Measurements from ENCODE around the gene SMCO1. TPM values are rescaled to one million over a fixed set of nuclear protein-coding genes. Genes with fewer than 3 reads are reported as not detected.
A peak's percentile ranks its signal among the peaks of the same experiment; 100 is the strongest.

Gene SMCO1
- total and polyA plus RNA-seq, 2 experiments from 2014 or later, result not detected

DNA sequence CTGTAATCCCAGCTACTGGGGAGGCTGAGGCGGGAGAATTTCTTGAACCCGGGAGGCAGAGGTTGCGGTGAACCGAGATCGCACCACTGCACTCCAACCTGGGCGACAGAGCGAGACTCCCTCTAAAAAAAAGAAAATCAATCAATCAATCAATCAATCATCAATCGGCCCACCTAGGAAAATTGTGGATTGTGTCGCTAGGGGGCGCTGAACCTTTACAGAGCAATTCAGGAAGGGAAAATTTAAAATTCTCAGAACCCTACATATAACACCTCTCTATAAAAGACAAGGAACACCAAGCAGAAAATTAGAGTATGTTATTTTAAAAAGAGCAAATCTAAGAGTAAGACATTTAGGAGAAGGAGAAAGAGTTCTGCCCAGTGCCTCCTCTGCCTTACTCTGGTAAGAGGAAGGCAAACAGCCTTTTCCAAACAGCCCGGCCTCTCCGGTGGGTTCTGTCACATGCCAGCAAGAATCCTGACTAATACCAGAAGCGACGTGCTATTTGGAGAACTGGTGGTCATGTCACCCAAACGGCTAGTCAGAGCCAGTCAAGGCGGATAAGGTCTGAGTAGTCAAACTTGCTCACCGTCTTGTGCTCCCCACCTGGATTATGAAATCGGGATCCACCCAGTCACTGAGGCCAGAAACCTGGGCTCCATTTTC lies 22.3 kb upstream of the SMCO1 start:
- TF ChIP-seq, protein P1, sequence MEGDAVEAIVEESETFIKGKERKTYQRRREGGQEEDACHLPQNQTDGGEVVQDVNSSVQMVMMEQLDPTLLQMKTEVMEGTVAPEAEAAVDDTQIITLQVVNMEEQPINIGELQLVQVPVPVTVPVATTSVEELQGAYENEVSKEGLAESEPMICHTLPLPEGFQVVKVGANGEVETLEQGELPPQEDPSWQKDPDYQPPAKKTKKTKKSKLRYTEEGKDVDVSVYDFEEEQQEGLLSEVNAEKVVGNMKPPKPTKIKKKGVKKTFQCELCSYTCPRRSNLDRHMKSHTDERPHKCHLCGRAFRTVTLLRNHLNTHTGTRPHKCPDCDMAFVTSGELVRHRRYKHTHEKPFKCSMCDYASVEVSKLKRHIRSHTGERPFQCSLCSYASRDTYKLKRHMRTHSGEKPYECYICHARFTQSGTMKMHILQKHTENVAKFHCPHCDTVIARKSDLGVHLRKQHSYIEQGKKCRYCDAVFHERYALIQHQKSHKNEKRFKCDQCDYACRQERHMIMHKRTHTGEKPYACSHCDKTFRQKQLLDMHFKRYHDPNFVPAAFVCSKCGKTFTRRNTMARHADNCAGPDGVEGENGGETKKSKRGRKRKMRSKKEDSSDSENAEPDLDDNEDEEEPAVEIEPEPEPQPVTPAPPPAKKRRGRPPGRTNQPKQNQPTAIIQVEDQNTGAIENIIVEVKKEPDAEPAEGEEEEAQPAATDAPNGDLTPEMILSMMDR (IDR thresholded peaks at IDR 0.05; ENCODE audit: poor library complexity), result peak; percentile 47
- TF ChIP-seq EZH2phosphoT487 (IDR thresholded peaks at IDR 0.05; ENCODE audit: low read depth, severe bottlenecking, unreplicated experiment), result no peak
- DNase-seq (ENCODE audit: low spot score), result no peak
- Histone ChIP-seq H2AFZ (no peak overlapping the region), H3K4me2 (no peak overlapping the region), H3K27ac (no peak overlapping the region), H3K27me3 (no peaks in the 10 kb centered on the region), H4K20me1 (ENCODE audit: insufficient read depth, poor library complexity, severe bottlenecking) (no peaks in the 10 kb centered on the region), H3K9me3 (ENCODE audit: low read depth) (no peaks in the 10 kb centered on the region), H3K9me2 (replicated peaks; ENCODE audit: insufficient read depth) (no peaks in the 10 kb centered on the region), H3K4me1 (ENCODE audit: insufficient read depth) (no peaks in the 10 kb centered on the region), H3K79me2 (no peaks in the 10 kb centered on the region), H3K36me3 (replicated peaks; ENCODE audit: insufficient read depth, low read depth) (no peaks in the 10 kb centered on the region), H3K4me3 (no peak overlapping the region)
- 57% methylated on average over 18 of the region's 18 CpGs for WGBS (ENCODE audit: low lambda C conversion rate, missing lambda C conversion rate)

DNA sequence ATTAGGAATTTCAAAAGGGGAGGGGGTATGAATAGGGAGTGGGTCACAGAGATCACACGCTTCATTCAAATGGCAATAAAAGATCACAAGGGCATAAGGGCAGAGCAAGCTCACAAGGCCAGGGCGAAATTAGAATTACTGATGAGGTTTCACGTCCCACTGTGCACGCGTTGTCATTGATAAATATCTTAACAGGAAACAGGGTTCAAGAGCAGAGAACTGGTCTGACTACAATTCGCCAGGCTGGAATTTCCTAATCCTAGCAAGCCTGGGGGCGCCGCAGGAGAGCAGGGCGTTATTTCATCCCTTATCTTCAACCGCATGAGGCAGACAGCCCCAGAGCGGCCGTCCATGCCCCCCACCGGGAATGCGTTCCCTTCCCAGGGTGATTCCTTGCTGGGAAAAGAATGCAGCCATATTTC lies 18.1 kb upstream of the SMCO1 start:
- H3K4me2 ChIP-seq, result no peak overlapping the region
- no peak for DNase-seq (ENCODE audit: low spot score)
- H3K4me3 ChIP-seq, result no peak overlapping the region
- no peaks in the 10 kb centered on the region for H3K9me3 ChIP-seq (ENCODE audit: low read depth)
- H3K27me3 ChIP-seq, result no peaks in the 10 kb centered on the region
- H3K79me2 ChIP-seq, result no peaks in the 10 kb centered on the region
- no peak for TF ChIP-seq EZH2phosphoT487 (IDR thresholded peaks at IDR 0.05; ENCODE audit: low read depth, severe bottlenecking, unreplicated experiment)
- no peak for TF ChIP-seq EZH2 (IDR thresholded peaks at IDR 0.05; ENCODE audit: borderline replicate concordance)
- TF ChIP-seq, protein P1 (IDR thresholded peaks at IDR 0.05; ENCODE audit: poor library complexity), result no peak
- H3K27ac ChIP-seq, result no peak overlapping the region
- H3K36me3 ChIP-seq (replicated peaks; ENCODE audit: insufficient read depth, low read depth), result no peaks in the 10 kb centered on the region
- H3K9me2 ChIP-seq (replicated peaks; ENCODE audit: insufficient read depth), result no peaks in the 10 kb centered on the region
- no peak overlapping the region for H2AFZ ChIP-seq
- WGBS (ENCODE audit: low lambda C conversion rate, missing lambda C conversion rate), result 31% methylated on average over 14 of the region's 14 CpGs
- H4K20me1 ChIP-seq (ENCODE audit: insufficient read depth, poor library complexity, severe bottlenecking), result no peaks in the 10 kb centered on the region
- H3K4me1 ChIP-seq (ENCODE audit: insufficient read depth), result no peaks in the 10 kb centered on the region

DNA sequence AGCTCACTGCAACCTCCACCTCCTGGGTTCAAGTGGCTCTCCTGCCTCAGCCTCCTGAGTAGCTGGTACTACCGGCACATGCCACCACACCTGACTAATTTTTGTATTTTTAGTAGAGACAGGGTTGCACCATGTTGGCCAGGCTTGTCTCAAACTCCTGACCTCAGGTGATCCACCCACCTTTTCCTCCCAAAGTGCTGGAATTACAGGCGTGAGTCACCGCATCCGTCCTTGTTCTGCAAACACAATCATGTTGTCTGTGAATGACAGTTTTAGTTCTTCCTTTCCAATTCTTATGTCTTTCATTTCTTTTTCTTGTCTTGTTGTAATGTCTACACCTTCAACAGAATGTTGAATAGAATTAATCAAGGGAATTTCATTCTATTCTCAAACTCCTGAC lies 16.3 kb upstream of the SMCO1 start:
- 71% methylated on average over 4 of the region's 4 CpGs for WGBS (ENCODE audit: low lambda C conversion rate, missing lambda C conversion rate)
- no peaks in the 10 kb centered on the region for H3K36me3 ChIP-seq (replicated peaks; ENCODE audit: insufficient read depth, low read depth)
- H3K9me3 ChIP-seq (ENCODE audit: low read depth), result no peaks in the 10 kb centered on the region
- no peak for TF ChIP-seq EZH2 (IDR thresholded peaks at IDR 0.05; ENCODE audit: borderline replicate concordance)
- no peak for TF ChIP-seq EZH2phosphoT487 (IDR thresholded peaks at IDR 0.05; ENCODE audit: low read depth, severe bottlenecking, unreplicated experiment)
- TF ChIP-seq, protein P1 (IDR thresholded peaks at IDR 0.05; ENCODE audit: poor library complexity), result no peak
- H2AFZ ChIP-seq, result no peak overlapping the region
- no peaks in the 10 kb centered on the region for H3K4me1 ChIP-seq (ENCODE audit: insufficient read depth)
- no peak overlapping the region for H3K27ac ChIP-seq
- H3K9me2 ChIP-seq (replicated peaks; ENCODE audit: insufficient read depth), result no peaks in the 10 kb centered on the region
- no peak overlapping the region for H3K4me2 ChIP-seq
- no peaks in the 10 kb centered on the region for H3K27me3 ChIP-seq
- H3K4me3 ChIP-seq, result no peak overlapping the region
- no peak for DNase-seq (ENCODE audit: low spot score)
- H3K79me2 ChIP-seq, result no peaks in the 10 kb centered on the region
- H4K20me1 ChIP-seq (ENCODE audit: insufficient read depth, poor library complexity, severe bottlenecking), result no peaks in the 10 kb centered on the region

Measured in hepatocyte (in vitro differentiated cells).